ENCODE data around the gene RAB20. TPM values are rescaled to one million over a fixed set of nuclear protein-coding genes. Genes with fewer than 3 reads are reported as not detected.

Gene RAB20
- total and polyA plus RNA-seq, 9 of the 15 experiments (the other 6 are each of a cell fraction or from before 2014, with no cell fraction given) = 0.62 to 9.2 (median 5.4) TPM

GRCh38 chr13:110484290-110485048 is 77.1 kb downstream of the RAB20 start (continued):
- TF ChIP-seq ID3 (CRISPR knock-in tag; IDR thresholded peaks at IDR 0.05) (no peak), ID3 (tag; IDR thresholded peaks at IDR 0.05) (no peak), SP2 (IDR thresholded peaks at IDR 0.05; ENCODE audit: extremely low read depth, low read depth, low read length, poor library complexity, severe bottlenecking) (no peak), CHD1 (IDR thresholded peaks at IDR 0.05; ENCODE audit: low read length) (no peak), ATF1 (CRISPR knock-in tag; IDR thresholded peaks at IDR 0.05) (no peak), ATF1 (tag; IDR thresholded peaks at IDR 0.05) (no peak), CBFB (CRISPR knock-in tag; IDR thresholded peaks at IDR 0.05) (no peak)

GRCh38 chr13:110483386-110483968 is 78.0 kb downstream of the RAB20 start:
- in situ Hi-C loops (cut with MboI) = no loop called here

More at GRCh38 chr13:110483386-110483968, 78.0 kb downstream of the RAB20 start:
- Histone ChIP-seq H3K79me2 (ENCODE audit: control insufficient read depth, insufficient read depth, low read length) (no peaks in the 10 kb centered on the region), H3K9ac (ENCODE audit: insufficient read depth in 1 of 2, low read depth in 2 of 2, low read length in 2 of 2) (no peak overlapping the region), H3K9me1 (ENCODE audit: control insufficient read depth, insufficient read depth, low read length) (peaks cover 3% of the 10 kb centered on the region), H4K20me1 (replicated peaks; ENCODE audit: control insufficient read depth, insufficient read depth, low read length) (no peaks in the 10 kb centered on the region), H3K4me1 (replicated peaks in 1 of 2; ENCODE audit: control insufficient read depth in 2 of 2, insufficient read depth in 2 of 2, low read length in 2 of 2) (peaks cover 8 to 20% of the 10 kb centered on the region in 2 experiments; a peak in 4 of 5 replicates), H3K4me2 (ENCODE audit: insufficient read depth, low read length) (no peak overlapping the region), H2AFZ (ENCODE audit: low read depth, low read length) (no peak overlapping the region), H3K4me3 (no peak overlapping the region), H3K27ac (ENCODE audit: extremely low read depth, low read depth, low read length) (no peak overlapping the region; the same call in 2 of the 3 replicates), H3K36me3 (ENCODE audit: control insufficient read depth, insufficient read depth, low read length) (no peaks in the 10 kb centered on the region), H3K27me3 (ENCODE audit: control insufficient read depth in 2 of 2, insufficient read depth in 2 of 2, low read length in 2 of 2) (peaks cover 0 to 6% of the 10 kb centered on the region in 2 experiments; a peak in 2 of 5 replicates), H3K9me3 (replicated peaks; ENCODE audit: control insufficient read depth, insufficient read depth, low read depth, low read length) (no peaks in the 10 kb centered on the region)
- TF ChIP-seq RBBP5 (IDR thresholded peaks at IDR 0.05; ENCODE audit: borderline replicate concordance, insufficient read depth, low read length, poor library complexity, severe bottlenecking) = no peak
- intact Hi-C loops (cut with micrococcal nuclease) = no loop called here
- CTCF ChIA-PET (ENCODE audit: low intra/inter-chr PET ratio) = no interaction called here
- no TSS peak for BruUV-seq (replicated peaks)
- FAIRE-seq (no peak), ATAC-seq (no peak), DNase-seq (ENCODE audit: extremely low read depth in 1 of 4, low spot score in 3 of 4) (no peak)
- WGBS (ENCODE audit: insufficient coverage, low coverage, missing lambda C conversion rate) = 21% methylated on average over 8 of the region's 13 CpGs
- POLR2A ChIA-PET = interaction anchor here (0.6 kb wide), 1 partner anchor 17 kb away, joined by 3 read pairs; no protein-coding TSS in a partner anchor
